Activated effector memory CD4-positive, alpha-beta T cell treated with Interleukin-2 at 50 U/mL for 16 hours (primary cell): ENCODE results near the gene ITGAD.

Source experiments
- DNase-seq: peaks from one replicate; pipeline ENCODE4 v3.0.0-alpha.2; 2020

Gene ITGAD

GRCh38 chr16:31393056-31393455, at the start of gene ITGAD:
Gene ITGAD (plus strand): TSS chr16:31393335. CDS start chr16:31393361, 26 bp downstream.
- no peak for DNase-seq

DNA sequence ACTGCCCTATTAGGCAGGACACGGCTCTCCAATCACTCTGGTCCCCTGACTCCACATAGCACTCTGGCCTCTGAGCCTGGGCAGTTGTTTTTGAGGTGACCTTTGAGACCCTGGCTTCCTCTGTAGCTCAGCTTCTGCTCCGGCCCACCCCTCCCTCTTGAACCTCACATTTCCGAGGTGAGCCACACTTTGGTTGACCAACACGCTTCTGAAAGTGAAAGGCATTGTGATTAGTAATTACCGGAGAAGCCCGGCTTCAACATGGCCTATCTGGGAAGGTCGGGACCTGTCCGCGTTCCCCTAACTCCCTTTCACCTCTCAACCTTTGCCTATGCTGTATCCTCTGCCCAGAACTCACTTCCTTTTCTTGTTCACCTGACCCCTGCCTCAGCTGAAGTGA, 48.4 kb upstream of the ITGAD start:
- no peak for DNase-seq

GRCh38 chr16:31347445-31347844, 45.7 kb upstream of the ITGAD start:
- DNase-seq: no peak

DNA sequence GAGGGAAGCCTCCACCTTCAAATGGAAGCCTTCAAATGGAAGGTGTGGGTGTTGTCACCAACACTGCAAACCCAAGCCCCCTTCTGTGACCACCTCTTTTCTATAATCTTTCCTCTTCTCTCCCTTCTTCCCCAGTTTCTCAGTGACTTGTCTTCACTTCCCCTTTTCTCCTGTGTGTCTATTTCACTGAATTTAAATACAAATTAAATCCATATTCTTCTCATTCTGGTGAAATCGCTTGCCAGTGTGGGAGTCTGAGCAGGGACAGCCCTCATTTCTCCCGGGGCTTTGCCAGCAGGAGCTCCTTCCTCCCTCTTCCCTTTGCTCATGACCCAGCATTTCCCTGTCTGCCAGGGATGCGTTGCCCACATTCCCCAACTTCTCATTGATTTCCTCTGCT, 44.6 kb upstream of the ITGAD start:
- no peak for DNase-seq

- DNase-seq: no peak
These were observed 42.7 kb upstream of the ITGAD start for GRCh38 chr16:31350275-31351005.

GRCh38 chr16:31351246-31351941, 41.7 kb upstream of the ITGAD start:
- no peak for DNase-seq

DNA sequence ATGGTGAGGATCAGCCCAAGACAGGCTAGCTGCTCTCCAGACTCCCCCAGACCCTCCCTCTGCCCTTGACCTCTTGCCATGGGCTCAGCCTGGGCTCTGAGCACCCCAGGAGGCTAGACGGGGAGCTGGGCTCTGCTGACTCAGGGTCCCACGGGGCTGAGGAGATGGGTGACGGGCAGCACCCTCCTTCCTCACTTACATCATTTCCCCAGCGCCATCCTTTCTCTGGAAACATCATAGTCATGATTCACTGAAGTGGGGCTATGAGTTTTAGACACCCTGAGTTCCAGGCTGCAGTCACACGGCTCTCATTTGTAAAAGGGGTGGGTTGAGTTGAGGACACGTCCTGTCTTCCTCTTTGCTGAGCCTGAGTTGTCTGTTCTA, 41.2 kb upstream of the ITGAD start:
- DNase-seq: no peak

GRCh38 chr16:31352376-31353115, 40.6 kb upstream of the ITGAD start:
- DNase-seq: no peak

DNA sequence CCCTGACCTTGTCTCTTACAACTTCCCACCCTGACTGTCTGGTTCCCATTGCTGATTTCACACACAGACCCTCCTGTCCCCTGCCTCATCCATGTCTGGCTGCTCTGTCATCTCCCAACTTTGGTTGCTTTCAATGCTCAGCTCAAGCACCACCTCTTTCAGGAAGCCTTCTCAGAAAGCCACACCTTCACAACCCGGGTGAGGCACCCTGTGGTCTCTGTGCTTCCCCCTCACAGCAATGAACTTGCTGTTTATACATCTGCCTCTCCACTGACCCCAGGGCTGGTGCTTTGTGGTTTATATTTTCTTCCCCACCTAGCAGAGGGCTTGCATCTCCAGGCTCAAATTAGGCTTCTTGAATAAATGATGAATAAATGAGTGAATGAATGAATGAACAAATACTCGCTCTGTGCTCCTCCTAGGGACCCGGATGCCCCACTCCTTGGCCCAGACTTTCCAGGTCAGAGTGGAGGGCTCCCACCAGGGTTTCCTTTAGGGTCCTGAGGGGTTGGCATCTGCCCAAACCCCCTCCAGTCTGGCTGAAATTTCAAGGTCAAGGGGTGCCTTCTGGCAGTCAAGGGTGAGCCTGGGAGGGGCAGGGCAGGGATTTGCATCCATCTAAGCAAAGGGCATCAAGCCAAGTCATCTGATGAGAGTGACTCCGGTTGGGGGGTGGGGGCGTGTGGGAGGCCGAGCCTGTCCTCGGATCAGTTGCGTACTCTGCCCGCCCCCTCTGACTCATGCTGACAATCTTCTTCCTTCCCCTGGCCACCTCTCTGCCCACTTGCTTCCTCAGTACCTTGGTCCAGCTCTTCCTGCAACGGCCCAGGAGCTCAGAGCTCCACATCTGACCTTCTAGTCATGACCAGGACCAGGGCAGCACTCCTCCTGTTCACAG, 38.5 kb upstream of the ITGAD start, which contains the start of gene ITGAX:
Gene ITGAX, plus strand, starts transcription at position 783 of the 898 bp plus-strand sequence. Its CDS starts 79 bp downstream, at position 862.
- DNase-seq: no peak

DNA sequence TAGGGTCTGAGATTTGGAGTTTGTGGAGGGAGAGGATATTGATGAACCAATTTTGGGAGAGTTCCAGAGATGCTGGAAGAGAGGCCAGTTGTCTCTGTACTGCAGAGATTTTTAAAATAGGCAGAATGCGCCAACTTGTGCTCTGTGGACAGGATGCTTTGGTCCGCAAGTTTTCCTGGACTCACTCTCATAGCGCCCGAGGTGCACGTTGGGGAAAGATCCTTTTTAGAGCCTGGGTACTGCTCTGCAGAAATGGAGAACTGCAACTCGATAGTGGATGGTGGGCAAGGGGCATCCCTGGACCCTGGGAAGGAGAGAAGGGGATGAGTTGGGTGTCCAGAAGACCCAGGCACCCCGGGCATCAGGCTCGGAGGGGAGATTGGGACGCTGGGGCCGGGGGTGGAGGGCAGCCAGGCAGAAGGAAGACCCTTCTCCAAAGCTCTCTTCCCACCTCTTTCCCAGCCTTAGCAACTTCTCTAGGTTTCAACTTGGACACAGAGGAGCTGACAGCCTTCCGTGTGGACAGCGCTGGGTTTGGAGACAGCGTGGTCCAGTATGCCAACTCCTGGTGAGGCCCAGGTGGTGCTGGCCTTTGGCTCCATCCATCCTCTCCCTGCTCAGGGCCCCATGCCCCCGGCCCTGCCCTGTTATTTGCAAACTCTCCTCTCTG, 37.6 kb upstream of the ITGAD start:
- no peak for DNase-seq

DNA sequence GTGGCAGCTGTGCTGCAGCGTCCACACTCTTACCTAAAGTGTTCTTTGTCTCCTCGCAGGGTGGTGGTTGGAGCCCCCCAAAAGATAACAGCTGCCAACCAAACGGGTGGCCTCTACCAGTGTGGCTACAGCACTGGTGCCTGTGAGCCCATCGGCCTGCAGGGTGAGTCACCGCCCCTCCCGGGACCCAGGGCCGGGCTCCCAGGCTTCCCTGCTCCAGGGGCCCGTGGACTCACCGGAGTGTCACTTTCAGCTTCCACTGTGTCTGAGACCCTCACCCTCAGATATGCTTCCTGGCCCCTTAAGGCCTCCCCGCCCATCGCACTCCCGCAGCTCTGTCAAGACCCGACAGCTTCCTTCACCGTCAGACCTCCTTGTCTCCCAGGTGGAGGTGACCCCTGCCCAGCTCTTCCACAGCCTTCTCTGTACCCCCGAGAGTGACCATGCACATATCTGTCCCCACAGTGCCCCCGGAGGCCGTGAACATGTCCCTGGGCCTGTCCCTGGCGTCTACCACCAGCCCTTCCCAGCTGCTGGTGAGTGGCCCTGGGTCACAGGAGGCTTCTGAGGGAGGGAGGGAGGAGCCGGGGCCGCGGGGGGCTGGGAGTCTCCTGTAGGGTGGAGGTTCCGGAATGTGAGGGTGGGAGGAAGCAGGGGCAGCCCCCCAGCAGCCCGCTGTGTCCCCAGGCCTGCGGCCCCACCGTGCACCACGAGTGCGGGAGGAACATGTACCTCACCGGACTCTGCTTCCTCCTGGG, 36.4 kb upstream of the ITGAD start:
- DNase-seq: no peak

- no peak for DNase-seq
These were observed 35.6 kb upstream of the ITGAD start for GRCh38 chr16:31357324-31358109.

DNA sequence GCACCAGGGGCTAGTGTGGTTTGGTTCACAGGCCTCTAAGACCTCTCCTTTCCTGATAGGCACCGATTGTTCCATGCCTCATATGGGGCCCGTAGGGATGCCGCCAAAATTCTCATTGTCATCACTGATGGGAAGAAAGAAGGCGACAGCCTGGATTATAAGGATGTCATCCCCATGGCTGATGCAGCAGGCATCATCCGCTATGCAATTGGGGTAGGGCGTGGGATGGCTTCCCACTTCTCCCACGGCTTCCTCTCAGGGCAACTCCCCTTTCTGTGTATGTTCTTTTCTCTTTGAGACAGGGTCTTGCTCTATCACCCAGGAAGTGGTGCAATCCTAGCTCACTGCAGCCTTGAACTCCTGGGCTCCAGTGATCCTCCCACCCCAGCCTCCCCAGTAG, 32.9 kb upstream of the ITGAD start:
- no peak for DNase-seq

GRCh38 chr16:31361201-31362110, 31.7 kb upstream of the ITGAD start:
- DNase-seq: no peak

DNA sequence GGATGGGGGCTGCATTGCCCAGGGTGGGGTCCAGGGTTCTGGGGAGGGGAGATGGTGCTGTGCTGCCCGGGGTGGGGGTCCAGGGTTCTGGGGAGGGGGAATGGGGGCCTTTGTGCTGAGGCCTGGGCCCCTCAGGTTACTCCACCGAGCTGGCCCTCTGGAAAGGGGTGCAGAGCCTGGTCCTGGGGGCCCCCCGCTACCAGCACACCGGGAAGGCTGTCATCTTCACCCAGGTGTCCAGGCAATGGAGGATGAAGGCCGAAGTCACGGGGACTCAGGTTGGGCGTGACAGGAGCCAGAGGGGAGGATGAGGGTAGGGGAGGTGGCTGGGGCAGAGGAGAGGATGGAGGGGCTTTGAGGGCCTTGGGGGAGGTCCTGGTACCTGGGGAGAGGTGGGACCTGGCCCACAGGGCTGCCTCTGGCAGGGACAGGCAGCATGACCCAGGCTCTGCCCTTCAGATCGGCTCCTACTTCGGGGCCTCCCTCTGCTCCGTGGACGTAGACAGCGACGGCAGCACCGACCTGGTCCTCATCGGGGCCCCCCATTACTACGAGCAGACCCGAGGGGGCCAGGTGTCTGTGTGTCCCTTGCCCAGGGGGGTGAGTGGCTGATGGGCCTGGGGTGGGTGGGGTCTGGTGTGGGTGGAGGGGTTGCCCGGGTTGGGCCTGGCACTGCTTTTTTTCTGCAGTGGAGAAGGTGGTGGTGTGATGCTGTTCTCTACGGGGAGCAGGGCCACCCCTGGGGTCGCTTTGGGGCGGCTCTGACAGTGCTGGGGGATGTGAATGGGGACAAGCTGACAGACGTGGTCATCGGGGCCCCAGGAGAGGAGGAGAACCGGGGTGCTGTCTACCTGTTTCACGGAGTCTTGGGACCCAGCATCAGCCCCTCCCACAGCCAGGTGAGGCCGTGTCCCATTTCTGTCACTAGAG, 30.4 kb upstream of the ITGAD start:
- no peak for DNase-seq

DNA sequence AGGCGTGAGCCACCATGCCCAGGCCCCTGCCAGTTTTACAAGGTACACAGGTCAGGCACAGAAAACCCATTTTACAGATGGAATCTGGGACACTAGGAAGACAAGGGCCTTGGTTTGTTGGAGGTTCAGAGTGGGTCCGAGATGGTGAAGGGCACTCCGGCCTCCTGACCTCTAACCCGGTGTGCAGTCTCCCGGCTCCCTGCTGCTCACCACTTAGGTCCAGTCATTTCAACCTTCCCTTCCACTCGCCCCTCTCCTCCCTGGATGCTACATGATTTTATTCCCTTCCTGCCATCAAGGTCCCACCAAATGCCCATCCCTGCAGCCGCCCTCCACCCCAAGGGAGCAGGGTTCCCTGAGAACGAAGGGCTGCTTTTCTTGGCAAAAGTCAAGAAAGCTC, 29.4 kb upstream of the ITGAD start:
- DNase-seq: no peak

GRCh38 chr16:31364421-31364820, 28.7 kb upstream of the ITGAD start:
- no peak for DNase-seq
